ENCODE measurements around the gene PCDHGA7.
"Not testable (repeated sequence)": the region's sequence is repeated elsewhere in the genome, so short reads cannot be mapped to it uniquely, and the experiment has no call there.

Gene PCDHGA7

DNA sequence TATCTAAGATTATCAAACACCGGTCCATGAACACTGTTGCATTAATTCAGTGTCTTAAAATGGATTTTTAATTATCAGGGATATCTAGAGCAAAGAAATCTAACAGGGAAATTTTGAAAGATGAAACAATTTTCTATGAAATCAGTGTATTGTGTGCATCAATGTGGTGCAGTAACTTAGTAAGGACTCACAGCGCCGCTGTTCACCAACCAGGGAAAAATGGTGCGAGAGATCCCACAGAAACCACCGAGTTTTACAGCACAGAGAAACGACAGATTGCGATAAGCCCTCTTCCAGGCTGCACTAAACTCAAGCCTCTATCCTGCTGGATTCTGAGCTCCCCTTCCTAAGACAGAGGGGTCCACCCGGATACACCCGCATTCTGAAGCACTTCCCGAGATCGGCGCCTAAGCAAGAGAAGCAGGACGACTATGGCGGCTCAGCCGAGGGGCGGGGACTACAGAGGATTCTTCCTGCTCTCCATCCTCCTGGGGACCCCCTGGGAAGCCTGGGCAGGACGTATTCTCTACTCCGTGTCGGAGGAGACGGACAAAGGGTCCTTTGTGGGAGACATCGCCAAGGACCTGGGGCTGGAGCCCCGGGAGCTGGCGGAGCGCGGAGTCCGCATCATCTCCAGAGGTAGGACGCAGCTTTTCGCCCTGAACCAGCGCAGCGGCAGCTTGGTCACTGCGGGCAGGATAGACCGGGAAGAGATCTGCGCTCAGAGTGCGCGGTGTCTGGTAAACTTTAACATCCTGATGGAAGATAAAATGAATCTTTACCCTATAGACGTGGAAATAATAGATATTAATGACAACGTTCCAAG is at the start of gene PCDHGA7:
Gene PCDHGA7 (plus strand): TSS at position 274 of the 826 bp plus-strand sequence. CDS start 158 bp downstream, at position 432.
- DNase-seq (ENCODE audit: low read depth in 2 of 2): no peak

DNA sequence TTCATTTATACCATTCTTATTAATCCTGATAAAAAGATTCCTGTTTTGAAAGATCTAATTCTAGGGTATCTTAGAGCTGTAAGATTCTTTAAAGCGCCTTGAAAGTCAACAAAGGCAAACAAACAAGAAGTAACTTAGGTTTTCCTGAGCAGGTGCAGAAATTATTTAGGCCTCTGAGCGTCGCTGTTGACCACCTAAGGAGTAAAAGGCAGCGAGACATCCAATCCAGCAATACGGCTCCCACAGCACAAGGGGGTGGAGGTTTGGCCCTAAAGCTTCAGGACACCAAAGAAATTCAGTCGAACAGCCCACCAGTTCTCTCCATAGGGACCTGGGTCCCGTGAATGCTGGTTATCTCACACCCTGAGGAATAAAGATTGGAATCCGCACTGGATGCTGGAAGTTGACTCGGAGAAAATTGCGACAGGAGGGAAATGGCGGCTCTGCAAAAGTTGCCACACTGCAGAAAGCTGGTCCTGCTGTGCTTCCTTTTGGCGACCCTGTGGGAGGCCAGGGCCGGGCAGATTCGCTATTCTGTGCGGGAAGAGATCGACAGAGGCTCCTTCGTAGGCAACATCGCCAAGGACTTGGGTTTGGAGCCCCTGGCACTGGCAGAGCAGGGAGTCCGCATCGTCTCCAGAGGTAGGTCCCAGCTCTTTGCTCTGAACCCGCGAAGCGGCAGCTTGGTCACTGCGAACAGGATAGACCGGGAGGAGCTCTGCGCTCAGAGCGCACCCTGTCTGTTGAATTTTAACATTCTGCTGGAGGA is 43.8 kb upstream of the PCDHGA7 start, which contains the start of gene PCDHGA2:
Gene PCDHGA2 (plus strand): TSS at position 223 of the 769 bp plus-strand sequence.
- no peak for DNase-seq (ENCODE audit: low read depth in 2 of 2)

DNA sequence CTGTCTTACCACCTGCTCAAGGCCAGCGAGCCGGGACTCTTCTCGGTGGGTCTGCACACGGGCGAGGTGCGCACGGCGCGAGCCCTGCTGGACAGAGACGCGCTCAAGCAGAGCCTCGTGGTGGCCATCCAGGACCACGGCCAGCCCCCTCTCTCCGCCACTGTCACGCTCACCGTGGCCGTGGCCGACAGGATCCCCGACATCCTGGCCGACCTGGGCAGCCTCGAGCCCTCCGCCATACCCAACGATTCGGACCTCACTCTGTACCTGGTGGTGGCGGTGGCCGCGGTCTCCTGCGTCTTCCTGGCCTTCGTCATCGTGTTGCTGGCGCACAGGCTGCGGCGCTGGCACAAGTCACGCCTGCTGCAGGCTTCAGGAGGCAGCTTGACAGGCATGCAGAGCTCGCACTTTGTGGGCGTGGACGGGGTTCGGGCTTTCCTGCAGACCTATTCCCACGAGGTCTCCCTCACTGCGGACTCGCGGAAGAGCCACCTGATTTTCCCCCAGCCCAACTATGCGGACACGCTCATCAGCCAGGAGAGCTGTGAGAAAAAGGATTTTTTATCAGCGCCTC is 41.7 kb upstream of the PCDHGA7 start:
- DNase-seq (ENCODE audit: low read depth in 2 of 2): not testable (repeated sequence)

DNA sequence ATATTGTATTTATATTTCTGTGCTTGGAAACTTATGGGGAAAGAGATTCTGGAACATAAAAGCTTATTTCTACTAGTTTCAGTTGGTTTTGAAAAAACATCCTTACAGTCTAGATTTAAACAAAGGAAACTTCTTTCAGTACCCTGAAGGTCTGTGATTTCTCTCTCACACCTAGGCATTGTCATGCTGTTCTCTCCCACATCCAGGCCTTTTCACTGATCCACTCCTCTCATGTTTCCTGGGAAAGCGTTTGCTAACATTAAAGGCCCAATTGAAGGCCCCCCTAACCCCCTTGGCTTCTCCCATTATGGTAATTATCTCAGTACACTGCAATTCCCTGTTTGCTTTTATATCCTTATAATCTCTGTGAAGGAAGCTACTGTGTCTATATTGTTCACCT is 39.8 kb upstream of the PCDHGA7 start:
- DNase-seq (ENCODE audit: low read depth in 2 of 2): no peak

DNA sequence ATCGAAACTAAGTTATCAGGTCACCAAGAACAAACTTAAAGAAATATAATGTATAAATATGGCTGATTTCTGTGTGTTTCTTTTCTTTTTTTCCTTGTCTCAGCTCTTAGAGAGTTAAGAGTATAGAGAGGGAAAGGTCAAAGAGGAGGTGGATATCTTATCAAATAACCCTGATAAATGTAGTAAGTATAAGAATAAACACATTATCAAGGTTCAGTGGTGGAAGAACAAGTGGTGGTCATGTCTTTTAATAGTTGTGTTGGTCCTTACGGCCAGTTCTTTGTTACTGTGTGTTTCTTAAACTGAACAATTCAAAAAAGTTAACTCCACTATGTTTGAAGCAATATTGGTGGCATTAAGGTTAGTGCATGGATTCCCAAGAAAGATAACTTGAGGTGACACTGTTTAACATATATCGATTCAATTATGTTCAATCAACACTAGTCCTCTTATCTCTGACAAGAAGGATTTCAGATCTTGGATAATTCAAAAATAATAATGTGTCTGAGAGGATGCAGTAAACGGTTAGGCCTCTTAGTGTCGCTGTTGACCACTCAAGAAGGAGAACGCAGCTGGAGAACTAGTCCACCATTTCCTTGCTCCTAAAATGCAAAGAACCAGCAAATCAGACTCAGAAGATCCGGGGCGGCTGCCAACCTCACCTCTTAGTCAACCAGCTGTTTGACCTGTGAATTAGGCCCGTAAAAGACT is 39.1 kb upstream of the PCDHGA7 start, which contains the start of gene PCDHGA3:
Gene PCDHGA3 (plus strand): TSS at position 588 of the 711 bp plus-strand sequence. CDS start 205 bp downstream, outside the sequence.
- no peak for DNase-seq (ENCODE audit: low read depth in 2 of 2)

DNA sequence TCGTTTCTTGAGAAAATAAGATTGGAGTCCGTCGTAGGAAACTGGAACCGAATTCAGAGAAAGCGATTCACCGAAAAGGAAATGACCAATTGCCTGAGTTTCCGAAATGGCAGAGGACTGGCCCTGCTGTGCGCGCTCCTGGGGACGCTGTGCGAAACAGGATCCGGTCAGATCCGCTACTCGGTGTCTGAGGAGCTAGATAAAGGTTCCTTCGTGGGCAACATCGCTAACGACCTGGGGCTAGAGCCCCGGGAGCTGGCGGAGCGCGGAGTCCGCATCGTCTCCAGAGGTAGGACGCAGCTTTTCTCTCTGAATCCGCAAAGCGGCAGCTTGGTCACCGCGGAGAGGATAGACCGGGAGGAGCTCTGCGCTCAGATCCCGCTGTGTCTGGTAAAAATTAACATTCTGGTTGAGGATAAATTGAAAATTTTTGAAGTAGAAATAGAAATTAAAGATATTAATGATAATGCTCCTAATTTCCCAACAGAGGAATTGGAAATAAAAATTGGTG is 38.5 kb upstream of the PCDHGA7 start:
- no peak for DNase-seq (ENCODE audit: low read depth in 2 of 2)

DNA sequence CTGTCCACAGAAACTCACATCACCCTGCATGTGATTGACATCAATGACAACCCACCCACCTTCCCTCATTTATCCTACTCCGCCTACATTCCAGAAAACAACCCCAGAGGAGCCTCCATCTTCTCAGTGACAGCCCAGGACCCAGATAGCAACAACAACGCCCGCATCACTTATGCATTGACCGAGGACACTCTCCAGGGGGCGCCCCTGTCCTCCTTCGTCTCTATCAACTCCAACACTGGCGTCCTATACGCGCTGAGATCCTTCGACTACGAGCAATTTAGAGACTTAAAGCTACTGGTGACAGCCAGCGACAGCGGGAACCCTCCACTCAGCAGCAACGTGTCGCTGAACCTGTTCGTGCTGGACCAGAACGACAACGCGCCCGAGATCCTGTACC is 37.2 kb upstream of the PCDHGA7 start:
- DNase-seq (ENCODE audit: low read depth in 2 of 2): no peak

DNA sequence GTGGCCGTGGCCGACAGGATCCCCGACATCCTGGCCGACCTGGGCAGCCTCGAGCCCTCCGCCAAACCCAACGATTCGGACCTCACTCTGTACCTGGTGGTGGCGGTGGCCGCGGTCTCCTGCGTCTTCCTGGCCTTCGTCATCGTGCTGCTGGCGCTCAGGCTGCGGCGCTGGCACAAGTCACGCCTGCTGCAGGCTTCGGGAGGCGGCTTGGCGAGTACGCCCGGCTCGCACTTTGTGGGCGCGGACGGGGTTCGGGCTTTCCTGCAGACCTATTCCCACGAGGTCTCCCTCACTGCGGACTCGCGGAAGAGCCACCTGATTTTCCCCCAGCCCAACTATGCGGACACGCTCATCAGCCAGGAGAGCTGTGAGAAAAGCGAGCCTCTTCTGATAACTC is 36.5 kb upstream of the PCDHGA7 start:
- not testable (repeated sequence) for DNase-seq (ENCODE audit: low read depth in 2 of 2)

DNA sequence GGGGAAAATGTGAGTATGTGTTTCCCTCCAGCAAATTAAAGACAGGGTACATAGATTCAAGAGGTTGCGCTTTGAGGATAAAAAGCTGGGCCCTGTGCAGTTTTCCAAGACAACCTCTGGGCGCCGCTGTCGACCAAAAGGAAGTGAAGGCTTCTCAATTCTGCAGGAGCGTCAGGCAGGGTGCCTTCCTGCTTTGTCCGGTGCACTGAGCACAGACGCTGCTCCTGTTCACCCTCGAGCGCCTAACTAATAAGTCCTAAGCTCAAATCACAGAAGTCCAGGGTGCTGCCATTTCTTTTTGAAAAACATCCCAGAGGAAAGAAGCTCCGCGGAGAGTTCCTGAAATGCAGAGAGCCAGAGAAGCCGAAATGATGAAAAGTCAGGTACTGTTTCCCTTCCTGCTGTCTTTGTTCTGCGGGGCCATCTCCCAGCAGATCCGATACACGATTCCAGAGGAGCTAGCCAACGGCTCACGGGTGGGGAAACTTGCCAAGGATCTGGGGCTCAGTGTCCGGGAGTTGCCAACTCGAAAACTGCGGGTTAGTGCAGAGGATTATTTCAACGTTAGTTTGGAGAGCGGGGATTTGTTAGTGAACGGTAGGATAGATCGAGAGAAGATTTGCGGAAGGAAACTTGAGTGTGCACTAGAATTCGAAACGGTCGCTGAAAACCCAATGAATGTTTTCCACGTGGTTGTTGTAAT is 32.5 kb upstream of the PCDHGA7 start, which contains the start of gene PCDHGB1:
Gene PCDHGB1 (plus strand): TSS at position 183 of the 703 bp plus-strand sequence. CDS start 162 bp downstream, at position 345.
- no peak for DNase-seq (ENCODE audit: low read depth in 2 of 2)

DNA sequence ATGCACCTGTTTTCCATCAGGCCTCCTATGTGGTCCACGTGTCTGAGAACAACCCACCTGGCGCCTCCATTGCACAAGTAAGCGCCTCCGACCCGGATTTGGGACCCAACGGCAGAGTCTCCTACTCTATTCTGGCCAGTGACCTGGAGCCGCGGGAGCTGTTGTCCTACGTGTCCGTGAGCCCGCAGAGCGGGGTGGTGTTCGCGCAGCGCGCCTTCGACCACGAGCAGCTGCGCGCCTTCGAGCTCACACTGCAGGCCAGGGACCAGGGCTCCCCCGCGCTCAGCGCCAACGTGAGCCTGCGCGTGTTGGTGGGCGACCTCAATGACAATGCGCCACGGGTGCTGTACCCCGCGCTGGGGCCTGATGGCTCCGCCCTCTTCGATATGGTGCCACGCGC is 31.0 kb upstream of the PCDHGA7 start:
- no peak for DNase-seq (ENCODE audit: low read depth in 2 of 2)

DNA sequence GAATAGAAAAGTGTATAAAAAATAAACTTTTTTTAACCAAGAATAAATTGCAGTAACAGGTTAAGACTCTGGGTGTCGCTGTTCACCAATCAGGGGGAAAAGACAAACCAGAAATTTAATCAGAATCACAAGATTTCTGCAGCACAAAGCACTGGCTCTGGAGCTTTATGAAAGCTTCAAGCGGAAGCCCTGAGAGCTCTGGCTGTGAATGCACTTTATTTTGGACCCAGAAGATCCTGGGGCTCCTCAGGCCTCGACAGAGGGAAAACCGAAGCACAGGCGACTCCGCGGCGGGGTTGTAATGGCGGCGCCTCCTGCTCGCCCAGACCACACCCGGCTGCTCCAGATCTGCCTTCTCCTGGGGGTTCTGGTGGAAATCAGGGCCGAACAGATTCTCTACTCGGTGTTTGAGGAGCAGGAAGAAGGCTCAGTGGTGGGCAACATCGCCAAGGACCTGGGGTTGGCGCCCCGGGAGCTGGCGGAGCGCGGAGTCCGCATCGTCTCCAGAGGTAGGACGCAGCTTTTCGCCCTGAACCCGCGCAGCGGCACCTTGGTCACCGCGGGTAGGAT is 27.6 kb upstream of the PCDHGA7 start, which contains the start of gene PCDHGA4:
Gene PCDHGA4 (plus strand): TSS at position 122 of the 570 bp plus-strand sequence. CDS start 87 bp downstream, at position 209.
- DNase-seq (ENCODE audit: low read depth in 2 of 2): no peak

DNA sequence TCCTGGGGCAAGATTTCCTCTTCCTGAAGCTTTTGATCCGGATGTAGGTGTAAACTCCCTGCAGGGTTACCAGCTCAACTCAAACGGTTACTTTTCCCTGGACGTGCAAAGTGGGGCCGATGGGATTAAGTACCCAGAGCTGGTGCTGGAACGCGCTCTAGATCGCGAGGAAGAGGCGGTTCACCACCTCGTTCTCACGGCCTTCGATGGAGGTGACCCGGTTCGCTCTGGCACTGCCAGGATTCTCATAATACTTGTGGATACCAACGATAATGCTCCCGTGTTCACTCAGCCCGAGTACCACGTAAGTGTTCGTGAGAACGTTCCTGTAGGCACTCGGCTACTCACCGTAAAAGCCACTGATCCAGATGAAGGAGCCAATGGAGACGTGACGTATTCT is 26.9 kb upstream of the PCDHGA7 start:
- DNase-seq (ENCODE audit: low read depth in 2 of 2): no peak

DNA sequence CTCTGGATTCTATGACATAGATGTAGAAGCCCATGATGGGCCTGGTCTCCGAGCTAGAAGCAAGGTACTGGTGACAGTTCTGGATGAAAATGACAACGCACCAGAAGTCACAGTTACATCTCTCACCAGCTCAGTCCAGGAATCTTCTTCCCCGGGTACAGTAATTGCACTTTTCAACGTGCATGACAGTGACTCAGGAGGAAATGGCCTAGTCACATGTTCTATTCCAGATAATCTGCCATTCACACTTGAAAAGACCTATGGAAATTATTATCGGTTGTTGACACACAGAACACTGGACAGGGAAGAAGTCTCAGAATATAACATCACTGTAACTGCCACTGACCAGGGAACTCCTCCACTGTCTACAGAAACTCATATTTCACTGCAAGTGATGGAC is 26.4 kb upstream of the PCDHGA7 start:
- DNase-seq (ENCODE audit: low read depth in 2 of 2): no peak

DNA sequence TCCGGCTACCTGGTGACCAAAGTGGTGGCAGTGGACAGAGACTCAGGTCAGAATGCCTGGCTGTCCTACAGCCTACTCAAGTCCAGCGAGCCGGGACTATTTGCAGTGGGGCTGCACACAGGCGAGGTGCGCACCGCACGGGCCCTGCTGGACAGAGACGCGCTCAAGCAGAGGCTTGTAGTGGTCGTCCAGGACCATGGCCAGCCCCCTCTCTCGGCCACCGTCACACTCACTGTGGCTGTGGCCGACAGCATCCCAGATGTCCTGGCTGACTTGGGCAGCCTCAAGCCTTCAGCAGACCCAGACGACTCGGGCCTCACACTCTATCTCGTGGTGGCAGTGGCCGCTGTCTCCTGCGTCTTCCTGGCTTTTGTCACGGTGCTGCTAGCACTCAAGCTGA is 25.6 kb upstream of the PCDHGA7 start:
- DNase-seq (ENCODE audit: low read depth in 2 of 2): no peak

DNA sequence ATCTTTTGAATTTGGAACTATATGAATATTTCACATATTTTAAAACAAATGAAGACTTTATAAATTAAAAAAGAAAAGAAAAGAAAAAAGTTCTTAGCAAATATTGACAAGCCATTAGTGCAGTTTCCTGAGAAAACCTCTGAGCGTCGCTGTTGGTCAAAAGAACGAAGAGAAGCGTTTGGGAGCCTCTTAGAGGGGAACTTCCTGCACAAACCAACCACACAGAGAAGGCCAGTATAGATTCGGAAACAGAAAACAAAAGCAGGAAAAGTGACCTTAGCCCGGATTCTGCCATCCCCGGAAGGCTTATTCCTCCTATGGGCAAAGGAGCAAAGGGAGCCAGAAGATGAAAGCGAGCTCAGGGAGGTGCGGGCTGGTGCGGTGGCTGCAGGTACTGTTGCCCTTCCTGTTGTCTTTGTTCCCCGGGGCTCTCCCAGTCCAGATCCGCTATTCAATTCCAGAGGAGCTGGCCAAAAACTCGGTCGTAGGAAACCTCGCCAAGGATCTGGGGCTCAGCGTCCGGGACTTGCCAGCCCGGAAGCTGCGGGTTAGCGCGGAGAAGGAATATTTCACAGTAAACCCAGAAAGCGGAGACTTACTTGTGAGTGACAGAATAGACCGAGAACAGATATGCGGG is 22.6 kb upstream of the PCDHGA7 start, which contains the start of gene PCDHGB2:
Gene PCDHGB2 (plus strand): TSS at position 205 of the 637 bp plus-strand sequence. CDS start 142 bp downstream, at position 347.
- no peak for DNase-seq (ENCODE audit: low read depth in 2 of 2)

DNA sequence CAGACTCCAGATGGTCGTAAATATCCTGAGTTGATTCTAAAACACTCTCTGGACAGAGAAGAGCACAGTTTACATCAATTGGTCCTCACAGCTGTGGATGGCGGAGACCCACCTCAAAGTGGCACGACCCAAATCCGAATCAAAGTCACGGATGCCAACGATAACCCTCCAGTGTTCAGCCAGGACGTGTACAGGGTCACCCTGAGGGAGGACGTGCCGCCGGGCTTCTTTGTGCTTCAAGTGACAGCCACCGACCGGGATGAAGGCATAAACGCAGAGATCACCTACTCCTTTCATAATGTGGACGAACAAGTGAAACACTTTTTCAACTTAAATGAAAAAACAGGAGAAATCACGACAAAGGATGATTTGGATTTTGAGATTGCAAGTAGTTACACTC is 21.9 kb upstream of the PCDHGA7 start:
- no peak for DNase-seq (ENCODE audit: low read depth in 2 of 2)

DNA sequence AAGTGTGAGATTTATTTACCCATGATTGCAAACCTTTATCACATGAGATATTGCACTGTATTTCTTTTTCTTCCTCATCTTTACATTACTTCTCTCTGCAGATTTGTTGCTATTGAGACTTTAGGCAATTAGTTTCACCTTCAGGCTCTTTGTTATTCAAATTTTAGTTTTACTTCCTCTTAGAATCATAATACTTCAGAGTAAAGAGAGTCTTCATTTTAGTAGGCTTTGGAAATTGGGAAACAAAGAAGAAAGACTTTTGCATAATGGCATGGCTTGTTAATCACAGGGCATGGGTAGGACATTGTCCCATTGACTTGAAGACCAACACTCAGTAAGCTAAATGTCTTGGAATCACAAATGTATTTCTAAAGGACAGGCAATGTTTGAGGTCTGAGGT is 19.8 kb upstream of the PCDHGA7 start:
- no peak for DNase-seq (ENCODE audit: low read depth in 2 of 2)

DNA sequence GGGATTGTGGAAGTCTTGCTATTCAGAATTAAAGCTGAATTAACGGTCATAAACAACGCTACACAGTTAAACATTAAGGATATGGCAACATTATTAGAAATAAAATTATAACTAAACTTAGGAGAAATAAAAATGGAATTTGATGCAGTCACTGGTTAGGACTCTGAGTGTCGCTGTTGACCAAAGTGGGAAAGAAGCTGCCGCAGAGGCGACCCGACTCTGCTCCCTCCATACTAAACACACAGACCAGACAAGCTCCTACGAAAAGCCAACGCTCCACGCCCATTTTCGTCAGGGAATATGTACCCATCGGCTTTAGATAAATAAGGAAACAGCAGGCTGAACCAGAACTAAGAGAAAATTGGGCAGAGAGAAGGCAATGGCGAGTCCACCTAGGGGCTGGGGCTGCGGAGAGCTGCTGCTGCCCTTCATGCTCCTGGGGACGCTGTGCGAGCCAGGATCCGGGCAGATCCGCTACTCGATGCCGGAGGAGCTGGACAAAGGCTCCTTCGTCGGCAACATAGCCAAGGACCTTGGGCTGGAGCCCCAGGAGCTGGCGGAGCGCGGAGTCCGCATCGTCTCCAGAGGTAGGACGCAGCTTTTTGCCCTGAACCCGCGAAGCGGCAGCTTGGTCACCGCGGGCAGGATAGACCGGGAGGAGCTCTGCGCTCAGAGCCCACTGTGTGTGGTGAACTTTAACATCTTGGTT is 18.4 kb upstream of the PCDHGA7 start, which contains the start of gene PCDHGA5:
Gene PCDHGA5 (plus strand): TSS at position 211 of the 709 bp plus-strand sequence. CDS start 169 bp downstream, at position 380.
- DNase-seq (ENCODE audit: low read depth in 2 of 2): no peak
